GM23248 (cell line): ENCODE measurements around the gene CCDC78. TPM values are rescaled to one million over a fixed set of nuclear protein-coding genes. Genes with fewer than 3 reads are reported as not detected.

Experiments
- DNase-seq: peaks from one replicate; pipeline ENCODE4 v3.0.0-alpha.2; 2015
- H2AFZ ChIP-seq: fragments of 200-600 bp; sonication (generic); 2 replicates; pipeline ENCODE4 v1.6.1; 2016; ENCODE audit warnings: antibody characterized with exemption
- H3F3A ChIP-seq: fragments of 200-600 bp; sonication (generic); 2 replicates; pipeline ENCODE4 v1.6.1; 2016; ENCODE audit warnings: mild to moderate bottlenecking, antibody characterized with exemption, mixed run types; ENCODE audit not compliant: insufficient read depth
- H3K27ac ChIP-seq: fragments of 200-600 bp; sonication (generic); 2 replicates; pipeline ENCODE4 v1.5.1; 2016; ENCODE audit warnings: mild to moderate bottlenecking
- H3K27me3 ChIP-seq: fragments of 200-600 bp; sonication (generic); replicated peaks from 2 replicates; pipeline ENCODE4 v1.6.1; 2016; ENCODE audit warnings: mild to moderate bottlenecking; ENCODE audit not compliant: insufficient read depth
- H3K36me3 ChIP-seq: fragments of 200-600 bp; sonication (generic); 2 replicates; pipeline ENCODE4 v1.6.1; 2016; ENCODE audit warnings: low read depth, mild to moderate bottlenecking
- H3K4me1 ChIP-seq: fragments of 200-600 bp; sonication (generic); 2 replicates; pipeline ENCODE4 v1.6.1; 2016; ENCODE audit warnings: mild to moderate bottlenecking; ENCODE audit not compliant: insufficient read depth
- H3K4me2 ChIP-seq: fragments of 200-600 bp; sonication (generic); one replicate; pipeline ENCODE4 v1.6.1; 2016; ENCODE audit warnings: mild to moderate bottlenecking; ENCODE audit not compliant: unreplicated experiment
- H3K4me3 ChIP-seq: fragments of 200-600 bp; sonication (generic); 2 replicates; pipeline ENCODE4 v1.5.1; 2016; ENCODE audit warnings: mild to moderate bottlenecking
- H3K79me2 ChIP-seq: fragments of 200-600 bp; sonication (generic); 2 replicates; pipeline ENCODE4 v1.6.1; 2016; ENCODE audit warnings: mild to moderate bottlenecking; ENCODE audit not compliant: insufficient read depth
- H3K9ac ChIP-seq: fragments of 200-600 bp; sonication (generic); 2 replicates; pipeline ENCODE4 v1.6.1; 2016; ENCODE audit warnings: mild to moderate bottlenecking
- H3K9me2 ChIP-seq: fragments of 200-600 bp; sonication (generic); 2 replicates; pipeline ENCODE4 v1.6.1; 2016; ENCODE audit warnings: mixed run types, mild to moderate bottlenecking, moderate library complexity; ENCODE audit not compliant: insufficient read depth
- H3K9me3 ChIP-seq: fragments of 200-600 bp; sonication (generic); one replicate; pipeline ENCODE4 v1.6.1; 2017; ENCODE audit warnings: low read depth
- H4K20me1 ChIP-seq: fragments of 200-600 bp; sonication (generic); 2 replicates; pipeline ENCODE4 v1.6.0; 2016; ENCODE audit not compliant: insufficient read depth
- EZH2 ChIP-seq: fragments of 200-600 bp; sonication (generic); IDR thresholded peaks from 2 replicates; pipeline ENCODE4 v1.6.1; 2018; ENCODE audit warnings: antibody characterized with exemption, mild to moderate bottlenecking; ENCODE audit not compliant: insufficient read depth, poor library complexity, severe bottlenecking
- EZH2phosphoT487 ChIP-seq: fragments of 200-600 bp; sonication (generic); IDR thresholded peaks from 2 replicates; pipeline ENCODE4 v1.6.1; 2018; ENCODE audit warnings: antibody characterized with exemption, moderate library complexity, mild to moderate bottlenecking, low read depth; ENCODE audit not compliant: insufficient read depth
- WGBS, 2 experiments: methylation state at CpG; one replicate each; pipeline ENCODE4 v1.1.6; 2015 to 2017; ENCODE audit warnings: low lambda C conversion rate in 2 of 2, low coverage in 1 of 2; ENCODE audit errors: missing lambda C conversion rate in 2 of 2; 5-methylcytosine and 5-hydroxymethylcytosine counted together
- in situ Hi-C: fragments of 300-500 bp; cut with MboI; formaldehyde crosslinking; loops from 2 replicates; pipeline ENCODE4 v1.15.0; 2020
- polyA plus RNA-seq: library from polyadenylated mRNA; unstranded; fragments of >200 nt; fragmentation: Nextera tagmentation; extraction: Ambion mirVana; gene quantifications from 2 replicates; pipeline ENCODE4 v1.2.1, GENCODE V29; 2016
- total RNA-seq: library from RNA; depleted of rRNA; stranded (reverse); fragments of >200 nt; shearing (Covaris generic); gene quantifications from 2 replicates; pipeline ENCODE4 v1.2.3, GENCODE V29; 2014

The CCDC78 gene
- total and polyA plus RNA-seq, 2 experiments from 2014 or later = 0.78 to 9.5 TPM

- peak overlapping the region; percentile 74 for H3K4me3 ChIP-seq
- H3K9me2 ChIP-seq = no peaks in the 10 kb centered on the region
- peaks cover 11% of the 10 kb centered on the region; the same call in 1 of the 2 replicates for H3K36me3 ChIP-seq
- peak overlapping the region; percentile 84 for H2AFZ ChIP-seq
- no peak overlapping the region for H3K27ac ChIP-seq
- no peaks in the 10 kb centered on the region for H3K27me3 ChIP-seq
- H4K20me1 ChIP-seq = no peaks in the 10 kb centered on the region
- H3K4me2 ChIP-seq = peak overlapping the region; percentile 70
- TF ChIP-seq EZH2phosphoT487 = no peak
- no peak for TF ChIP-seq EZH2
- H3K9me3 ChIP-seq = no peaks in the 10 kb centered on the region
- 17 to 23% methylated on average over 40 to 45 of the region's 52 CpGs for WGBS, 2 experiments
- peak overlapping the region; percentile 62 for H3K9ac ChIP-seq
- peak; percentile 64 for DNase-seq
- peaks cover 15% of the 10 kb centered on the region; the same call in 1 of the 2 replicates for H3F3A ChIP-seq
- H3K4me1 ChIP-seq = peaks cover 15% of the 10 kb centered on the region
- in situ Hi-C loops = no loop called here
- peaks cover 32% of the 10 kb centered on the region for H3K79me2 ChIP-seq
Observed at GRCh38 chr16:678858-679813, 47.1 kb downstream of the CCDC78 start.

- no peak overlapping the region for H3K27ac ChIP-seq
- no peak overlapping the region for H2AFZ ChIP-seq
- no peak for DNase-seq
- H3K9me3 ChIP-seq = no peaks in the 10 kb centered on the region
- H3K36me3 ChIP-seq = peaks cover 11% of the 10 kb centered on the region; the same call in 1 of the 2 replicates
- no peak overlapping the region for H3K9ac ChIP-seq
- H3K4me2 ChIP-seq = no peak overlapping the region
- H3K4me1 ChIP-seq = peaks cover 14% of the 10 kb centered on the region
- TF ChIP-seq EZH2 = no peak
- TF ChIP-seq EZH2phosphoT487 = no peak
- in situ Hi-C loops = no loop called here
- 63 to 65% methylated on average over 19 to 21 of the region's 21 CpGs for WGBS, 2 experiments
- H3K4me3 ChIP-seq = no peak overlapping the region
- H3K9me2 ChIP-seq = no peaks in the 10 kb centered on the region
- H3K79me2 ChIP-seq = peaks cover 27% of the 10 kb centered on the region
- H3K27me3 ChIP-seq = no peaks in the 10 kb centered on the region
- H3F3A ChIP-seq = peaks cover 15% of the 10 kb centered on the region; the same call in 1 of the 2 replicates
- H4K20me1 ChIP-seq = no peaks in the 10 kb centered on the region
Observed at GRCh38 chr16:678209-678857, 47.9 kb downstream of the CCDC78 start.

GRCh38 chr16:677316-678190 lies 48.7 kb downstream of the CCDC78 start:
- H3K9me3 ChIP-seq = no peaks in the 10 kb centered on the region
- 53 to 64% methylated on average over 43 to 45 of the region's 57 CpGs for WGBS, 2 experiments
- in situ Hi-C loops = no loop called here
- H3K27ac ChIP-seq = no peak overlapping the region
- no peaks in the 10 kb centered on the region for H3K9me2 ChIP-seq
- TF ChIP-seq EZH2phosphoT487 (no peak), EZH2 (no peak)
- DNase-seq = no peak
- H3F3A ChIP-seq = peaks cover 13% of the 10 kb centered on the region; the same call in 1 of the 2 replicates
- H3K79me2 ChIP-seq = peaks cover 19% of the 10 kb centered on the region
- peaks cover 10% of the 10 kb centered on the region; the same call in 1 of the 2 replicates for H3K36me3 ChIP-seq
- no peak overlapping the region for H3K4me2 ChIP-seq
- no peak overlapping the region for H3K4me3 ChIP-seq
- no peaks in the 10 kb centered on the region for H3K27me3 ChIP-seq
- peaks cover 10% of the 10 kb centered on the region for H3K4me1 ChIP-seq
- no peak overlapping the region for H2AFZ ChIP-seq
- no peak overlapping the region for H3K9ac ChIP-seq
- H4K20me1 ChIP-seq = no peaks in the 10 kb centered on the region

- H3K9me3 ChIP-seq = no peaks in the 10 kb centered on the region
- no peak for DNase-seq
- H3F3A ChIP-seq = peaks cover 7% of the 10 kb centered on the region; the same call in 1 of the 2 replicates
- peaks cover 13% of the 10 kb centered on the region for H3K79me2 ChIP-seq
- no peak overlapping the region for H3K4me2 ChIP-seq
- peaks cover 3% of the 10 kb centered on the region; the same call in 1 of the 2 replicates for H3K36me3 ChIP-seq
- TF ChIP-seq EZH2 (no peak), EZH2phosphoT487 (no peak)
- H4K20me1 ChIP-seq = no peaks in the 10 kb centered on the region
- H3K9ac ChIP-seq = no peak overlapping the region
- in situ Hi-C loops = no loop called here
- WGBS, 2 experiments = 74 to 83% methylated on average over 23 of the region's 23 CpGs
- no peak overlapping the region for H3K27ac ChIP-seq
- H3K9me2 ChIP-seq = no peaks in the 10 kb centered on the region
- no peak overlapping the region for H2AFZ ChIP-seq
- no peak overlapping the region for H3K4me3 ChIP-seq
- no peaks in the 10 kb centered on the region for H3K27me3 ChIP-seq
- H3K4me1 ChIP-seq = peaks cover 7% of the 10 kb centered on the region
Observed at GRCh38 chr16:676913-677312, 49.3 kb downstream of the CCDC78 start.
